Right lobe of liver (tissue), 4 donors: ENCODE measurements around the gene MCC.

ENCODE experiments used
- CTCF ChIP-seq, 4 donors: fragments of 200-600 bp in 3 of 4; fragments of 450-650 bp in 1 of 4; IDR thresholded peaks; one replicate each; pipeline versions ENCODE4 v1.5.1 to v1.8.0; 2016 to 2022; ENCODE audit warnings: antibody characterized with exemption in 4 of 4, mild to moderate bottlenecking in 2 of 4
- POLR2A ChIP-seq: fragments of 450-650 bp; IDR thresholded peaks from one replicate; pipeline ENCODE4 v1.6.1; 2017; ENCODE audit warnings: antibody characterized with exemption, mild to moderate bottlenecking
- donor health status: DM: no; HTN: no; CAD: no.
- donor health status: DM: no; HTN: no; CAD: no.
- donor health status: DM: no; HTN: yes; CAD: no.

- no peak for TF ChIP-seq CTCF (IDR thresholded peaks at IDR 0.05)
- peak; percentile 81 for TF ChIP-seq POLR2A
These were observed 283.6 kb downstream of the MCC start for GRCh38 chr5:113204525-113205161.
